B cell (primary cell): ENCODE results near the gene WDR26.

Experiments
- EZH2 ChIP-seq: IDR thresholded peaks from 2 replicates; pipeline ENCODE4 v1.6.1; 2012; ENCODE audit warnings: borderline replicate concordance, low read depth, mild to moderate bottlenecking, moderate library complexity, low read length; ENCODE audit not compliant: insufficient read depth, poor library complexity, severe bottlenecking
- TF ChIP-seq, protein P1 (sequence below): fragments of 200-600 bp; IDR thresholded peaks from one replicate; pipeline ENCODE4 v1.8.0; 2022; ENCODE audit warnings: antibody characterized with exemption, mild to moderate bottlenecking

- TF ChIP-seq, protein P1, sequence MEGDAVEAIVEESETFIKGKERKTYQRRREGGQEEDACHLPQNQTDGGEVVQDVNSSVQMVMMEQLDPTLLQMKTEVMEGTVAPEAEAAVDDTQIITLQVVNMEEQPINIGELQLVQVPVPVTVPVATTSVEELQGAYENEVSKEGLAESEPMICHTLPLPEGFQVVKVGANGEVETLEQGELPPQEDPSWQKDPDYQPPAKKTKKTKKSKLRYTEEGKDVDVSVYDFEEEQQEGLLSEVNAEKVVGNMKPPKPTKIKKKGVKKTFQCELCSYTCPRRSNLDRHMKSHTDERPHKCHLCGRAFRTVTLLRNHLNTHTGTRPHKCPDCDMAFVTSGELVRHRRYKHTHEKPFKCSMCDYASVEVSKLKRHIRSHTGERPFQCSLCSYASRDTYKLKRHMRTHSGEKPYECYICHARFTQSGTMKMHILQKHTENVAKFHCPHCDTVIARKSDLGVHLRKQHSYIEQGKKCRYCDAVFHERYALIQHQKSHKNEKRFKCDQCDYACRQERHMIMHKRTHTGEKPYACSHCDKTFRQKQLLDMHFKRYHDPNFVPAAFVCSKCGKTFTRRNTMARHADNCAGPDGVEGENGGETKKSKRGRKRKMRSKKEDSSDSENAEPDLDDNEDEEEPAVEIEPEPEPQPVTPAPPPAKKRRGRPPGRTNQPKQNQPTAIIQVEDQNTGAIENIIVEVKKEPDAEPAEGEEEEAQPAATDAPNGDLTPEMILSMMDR, result no peak
- no peak for TF ChIP-seq EZH2
Measured at GRCh38 chr1:224368409-224368808, 66.2 kb downstream of the WDR26 start.
